RPMI8226 (cell line): Measurements from ENCODE around the gene MAGI1.
A peak's percentile ranks its signal among the peaks of the same experiment; 100 is the strongest.
"Not testable (repeated sequence)": the region's sequence is repeated elsewhere in the genome, so short reads cannot be mapped to it uniquely, and the experiment has no call there.

Experiments
- DNase-seq: peaks from one replicate; pipeline ENCODE4 v3.0.0-alpha.2; 2015

Gene MAGI1

DNA sequence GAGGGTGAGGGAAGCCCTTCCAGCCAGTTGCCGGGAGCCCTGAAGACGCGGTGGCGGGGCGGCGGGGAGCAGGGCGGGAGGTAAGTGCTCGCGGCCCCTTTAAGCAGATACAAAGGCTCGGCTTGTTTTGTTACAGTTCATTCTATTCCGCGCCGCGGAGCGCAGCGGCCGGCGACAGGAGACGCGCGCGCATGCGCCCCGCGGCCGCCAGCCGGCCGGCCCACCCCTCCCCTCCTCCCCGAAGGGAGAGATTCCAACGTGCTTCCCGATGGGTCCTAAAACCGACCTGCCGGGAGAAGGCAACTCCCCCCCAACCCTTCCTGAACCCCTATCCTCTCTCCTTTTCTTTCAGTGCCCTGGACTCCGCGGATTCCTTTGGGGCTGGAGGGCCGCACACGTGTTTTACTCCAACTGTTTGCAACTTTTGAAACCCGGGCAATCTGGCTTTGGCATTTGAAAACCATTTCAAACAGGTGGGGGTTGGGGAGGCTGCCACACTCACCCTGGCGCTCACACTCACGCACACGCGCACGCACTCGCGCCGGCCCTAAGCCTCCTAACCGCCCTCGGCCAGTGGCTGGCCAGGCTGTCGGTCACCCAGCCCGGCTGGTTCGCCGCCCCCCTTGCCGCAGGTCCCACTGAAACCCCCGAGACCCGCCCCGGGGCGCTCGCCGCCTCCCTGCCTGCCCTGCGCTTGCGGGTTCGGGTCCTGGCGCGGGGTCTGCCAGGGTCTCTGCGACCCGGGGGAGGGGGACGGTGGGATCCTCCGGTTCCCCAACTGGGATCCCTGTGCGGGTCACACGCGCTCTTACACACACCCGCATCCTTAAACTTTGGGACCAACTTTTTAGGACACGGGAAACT, at the start of gene MAGI1:
Gene MAGI1 (minus strand): TSS at position 193 of the 864 bp plus-strand sequence. CDS start 610 bp downstream, outside the sequence.
- peak; percentile 91 for DNase-seq

DNA sequence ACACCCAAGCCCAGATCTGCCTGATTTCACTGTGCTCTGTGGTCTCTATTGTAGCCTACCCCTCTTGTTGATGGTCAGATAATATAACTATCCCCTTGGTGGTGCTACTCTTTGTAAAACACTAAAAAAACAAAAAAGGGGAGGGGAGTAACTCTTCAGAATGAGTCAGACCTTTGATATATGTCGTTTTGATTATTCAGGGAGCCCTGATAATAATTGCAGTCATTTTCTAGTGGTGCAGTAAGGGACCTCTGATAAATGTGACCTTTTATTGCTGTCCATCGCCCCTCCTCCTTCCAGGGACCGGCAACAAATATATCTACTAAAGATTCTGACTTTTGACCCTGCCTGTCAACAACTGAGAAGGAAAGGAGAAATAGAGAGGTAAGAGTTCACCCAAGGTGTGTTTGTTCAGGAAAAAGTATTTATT, 45.1 kb upstream of the MAGI1 start:
- no peak for DNase-seq

DNA sequence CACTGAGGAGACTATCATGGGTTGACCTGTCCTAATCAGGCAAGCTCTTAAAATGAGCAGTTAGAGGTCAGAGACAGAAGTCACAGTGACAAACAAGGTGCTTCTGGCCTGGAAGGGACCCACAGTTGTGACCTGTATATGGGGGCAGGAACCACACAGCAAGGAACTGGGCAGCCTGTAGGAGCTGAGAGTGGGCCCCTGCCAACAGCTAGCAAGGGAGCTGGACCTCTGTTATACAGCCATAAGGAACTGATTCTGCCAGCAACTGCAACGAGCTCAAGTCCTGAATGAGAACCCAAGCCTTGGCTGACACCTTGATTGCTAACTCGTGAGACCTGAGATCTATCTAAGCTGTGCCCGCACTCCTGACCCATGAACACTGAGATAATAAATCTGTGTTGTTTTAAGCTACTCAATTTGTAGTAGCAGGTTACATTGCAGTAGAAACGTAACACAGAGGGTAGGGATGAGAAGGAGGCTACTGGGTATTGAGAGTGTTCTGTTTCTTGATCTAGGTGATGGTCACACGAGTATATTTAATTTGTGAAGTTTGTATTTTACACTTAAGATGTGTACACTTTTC, 44.5 kb upstream of the MAGI1 start:
- no peak for DNase-seq

DNA sequence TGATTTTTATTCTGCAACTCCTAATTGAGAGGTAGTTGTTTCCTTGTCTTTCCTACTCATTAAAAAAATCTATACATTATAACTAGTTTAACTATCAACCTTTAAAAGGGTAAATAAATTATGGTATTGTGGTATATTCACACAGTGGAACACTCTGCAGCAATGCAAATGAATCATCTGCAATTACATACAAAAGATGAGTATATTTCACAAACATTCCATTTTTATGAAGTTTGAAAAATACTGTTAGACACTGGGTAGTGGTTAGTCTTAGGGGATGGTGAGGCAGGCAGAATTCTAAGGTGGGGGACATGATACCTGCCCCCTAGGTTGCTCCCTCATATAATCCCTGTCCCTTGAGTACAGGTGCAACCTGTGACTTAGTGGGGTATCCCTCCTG, 44.0 kb upstream of the MAGI1 start:
- DNase-seq, result no peak

DNA sequence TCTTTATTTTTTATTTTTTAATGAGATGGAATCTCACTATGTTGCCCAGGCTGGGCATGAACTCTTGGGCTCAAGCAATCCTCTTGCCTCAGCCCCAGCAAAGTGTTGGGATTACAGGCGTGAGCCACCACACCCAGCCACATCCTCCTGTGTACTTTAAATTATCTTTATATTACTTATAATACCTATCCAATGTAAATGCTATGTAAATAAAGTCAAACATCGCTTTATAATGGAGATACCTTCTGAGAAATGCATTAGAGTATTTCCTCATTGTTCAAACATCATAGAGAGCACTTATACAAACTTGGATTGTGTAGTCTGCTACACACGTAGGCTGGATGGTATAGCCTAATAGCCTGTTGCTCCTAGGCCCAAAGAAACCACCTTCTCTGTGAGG, 41.4 kb upstream of the MAGI1 start:
- no peak for DNase-seq

DNA sequence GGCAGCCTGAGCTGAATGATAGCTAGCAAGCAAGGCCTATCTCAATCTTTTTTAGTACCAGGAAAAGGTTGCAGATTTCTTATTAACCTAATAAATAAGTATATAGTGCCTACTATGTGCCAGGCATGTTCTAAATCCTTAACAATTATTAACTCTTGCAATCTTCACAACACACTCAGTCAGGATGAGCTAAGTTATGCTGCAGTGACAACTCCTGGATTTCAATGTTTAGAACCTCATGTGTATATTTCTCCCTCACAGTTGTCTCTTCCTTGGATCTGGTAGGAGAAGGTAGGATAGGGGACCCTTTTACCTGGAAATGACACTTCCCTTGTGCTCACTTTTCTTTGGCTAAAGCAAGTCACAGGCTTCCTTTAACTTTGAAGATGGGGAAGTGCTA, 39.3 kb upstream of the MAGI1 start:
- DNase-seq, result no peak

DNA sequence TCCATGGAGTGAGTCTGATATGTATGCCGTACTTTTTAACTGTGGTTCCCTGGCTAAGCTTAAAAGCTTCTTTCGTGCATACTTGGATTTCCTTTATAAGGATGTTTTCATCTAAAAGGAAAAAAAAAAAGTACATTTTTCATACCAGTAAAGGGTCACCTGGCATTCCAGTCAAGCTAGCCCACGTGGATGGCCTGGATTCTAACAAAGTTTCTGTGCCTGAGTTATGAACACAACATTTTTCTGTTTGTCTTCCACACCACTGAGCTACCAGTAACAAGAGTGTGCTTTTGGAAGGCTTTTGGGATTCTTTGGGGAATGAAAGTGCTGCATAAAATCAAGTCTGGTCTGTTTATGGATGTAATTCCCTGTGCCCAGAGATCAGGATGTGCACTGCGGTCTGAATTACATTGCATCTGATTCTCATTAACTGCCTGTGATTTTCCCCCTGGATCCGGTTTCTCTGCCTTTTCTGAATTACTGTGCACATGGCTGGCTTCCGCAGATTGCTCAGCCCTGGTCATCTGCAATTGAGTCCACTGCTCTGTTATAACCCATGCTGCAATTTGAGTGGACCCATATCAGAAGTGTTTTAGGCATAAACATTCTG, 38.2 kb upstream of the MAGI1 start:
- no peak for DNase-seq

DNA sequence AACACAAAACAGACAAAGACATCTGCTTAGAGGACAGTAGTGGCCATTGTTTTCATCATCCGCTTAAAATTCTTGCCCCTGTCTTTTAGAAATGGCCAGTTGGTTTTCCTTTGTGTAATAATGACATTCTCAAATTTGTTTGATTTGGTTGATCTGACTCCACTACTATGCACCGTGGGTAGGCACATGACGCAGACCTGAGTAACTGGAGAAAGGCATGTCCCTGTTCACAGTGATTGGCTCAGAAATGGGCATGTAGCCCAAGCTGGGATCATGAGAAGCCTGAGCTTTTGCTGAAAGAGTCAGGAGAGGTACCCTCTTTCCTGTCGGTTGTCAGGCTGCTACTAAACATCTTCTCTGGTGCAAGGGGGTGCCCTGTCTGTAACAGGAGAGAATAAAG, 36.6 kb upstream of the MAGI1 start:
- DNase-seq, result no peak

DNA sequence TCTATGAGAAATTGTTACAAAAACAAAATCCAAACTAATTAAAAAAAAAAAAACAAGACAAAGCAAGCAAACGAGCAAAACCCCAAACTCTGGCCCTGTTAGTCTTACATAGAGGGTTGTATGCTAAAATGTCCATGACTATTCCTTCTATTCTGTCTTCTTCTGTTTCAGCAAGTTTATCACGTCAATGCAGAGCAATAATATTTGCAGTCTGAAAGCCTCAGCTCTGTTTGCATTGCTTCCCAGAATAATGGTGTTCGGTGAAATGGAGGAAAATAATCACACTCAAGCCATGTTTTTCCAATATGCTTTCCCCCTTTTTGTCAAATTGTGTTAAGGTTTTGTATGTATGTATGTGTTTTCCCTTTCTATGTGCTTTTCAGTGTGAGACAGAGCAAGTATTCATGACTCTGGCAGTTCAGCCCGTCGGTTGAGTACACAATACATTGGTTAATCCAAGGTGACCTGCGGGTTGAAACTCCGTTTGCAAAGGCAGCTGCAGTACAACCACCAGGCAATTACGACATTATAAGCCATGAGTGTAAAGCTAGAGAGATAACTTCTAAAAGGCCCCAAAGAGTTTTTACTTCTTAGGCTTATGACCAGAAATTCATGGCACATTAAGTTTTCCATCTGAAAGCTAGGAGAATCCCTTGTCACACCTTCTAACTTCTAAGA, 34.9 kb upstream of the MAGI1 start:
- DNase-seq, result no peak

DNA sequence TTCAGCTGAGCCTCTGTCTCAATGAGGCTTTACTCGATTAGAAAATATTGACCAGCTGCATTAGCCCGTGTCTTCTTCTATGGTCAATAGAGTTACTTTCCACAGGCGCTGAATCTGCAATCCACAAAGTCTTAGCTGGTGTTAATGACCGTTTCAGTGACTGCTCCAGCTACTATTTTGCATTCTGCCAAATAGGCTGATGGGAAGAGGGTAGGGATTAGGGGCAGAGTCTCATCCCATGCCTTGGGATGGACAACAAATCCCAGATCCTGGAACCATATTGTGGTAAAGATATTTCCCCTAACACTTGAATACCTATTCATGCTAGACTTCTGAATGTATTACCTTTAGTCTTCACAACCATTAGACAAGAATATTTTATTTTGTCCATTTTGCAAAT, 29.5 kb upstream of the MAGI1 start:
- no peak for DNase-seq

DNA sequence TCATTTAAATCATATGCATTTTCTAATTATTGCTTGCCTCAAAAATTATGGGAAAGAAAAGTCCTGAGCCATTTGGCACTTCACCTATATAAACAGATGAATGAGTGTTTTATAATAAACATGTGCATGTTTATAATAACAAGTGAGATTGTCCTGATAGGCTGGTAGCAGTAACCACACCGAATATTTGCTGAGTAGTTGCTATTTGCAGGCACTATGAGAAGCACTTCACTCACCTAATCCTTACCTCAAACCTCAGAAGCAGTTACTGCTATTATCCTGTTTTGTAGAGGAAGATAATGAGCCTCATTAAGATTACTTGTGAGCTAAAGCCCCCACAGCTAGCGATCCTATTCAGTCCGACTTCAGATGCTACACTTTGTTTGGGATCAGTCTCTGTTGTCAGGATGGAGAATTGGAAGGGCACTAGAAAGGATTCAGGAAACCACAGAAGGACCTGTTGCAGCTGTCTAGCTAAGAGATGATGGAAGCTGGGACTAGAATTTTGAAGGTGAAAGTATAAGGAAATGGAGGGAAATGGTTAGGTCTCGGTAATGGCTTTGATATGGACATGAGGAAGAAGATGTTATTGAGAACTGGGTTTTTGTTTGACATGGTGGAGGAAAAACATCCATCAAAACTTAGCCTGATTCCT, 28.4 kb upstream of the MAGI1 start:
- no peak for DNase-seq

DNA sequence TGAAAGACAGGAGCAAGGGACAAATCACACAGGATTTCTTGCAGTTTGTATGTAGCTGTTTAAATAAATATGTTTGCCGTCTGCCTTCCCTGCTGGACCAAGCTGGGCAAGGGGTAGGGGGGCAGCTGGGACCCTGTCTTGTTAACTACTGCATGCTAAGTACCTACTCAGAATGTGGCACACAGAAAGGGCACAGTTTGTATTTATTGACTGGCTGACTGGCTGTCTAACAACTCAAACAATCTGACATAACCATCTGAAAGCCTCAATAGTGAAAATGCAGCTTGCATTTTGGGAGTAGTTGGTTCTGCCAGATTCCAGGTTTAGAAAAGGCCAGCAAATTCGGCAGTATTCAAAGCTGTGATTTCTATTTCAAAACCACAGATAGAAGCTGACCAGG, 16.6 kb upstream of the MAGI1 start:
- no peak for DNase-seq

DNA sequence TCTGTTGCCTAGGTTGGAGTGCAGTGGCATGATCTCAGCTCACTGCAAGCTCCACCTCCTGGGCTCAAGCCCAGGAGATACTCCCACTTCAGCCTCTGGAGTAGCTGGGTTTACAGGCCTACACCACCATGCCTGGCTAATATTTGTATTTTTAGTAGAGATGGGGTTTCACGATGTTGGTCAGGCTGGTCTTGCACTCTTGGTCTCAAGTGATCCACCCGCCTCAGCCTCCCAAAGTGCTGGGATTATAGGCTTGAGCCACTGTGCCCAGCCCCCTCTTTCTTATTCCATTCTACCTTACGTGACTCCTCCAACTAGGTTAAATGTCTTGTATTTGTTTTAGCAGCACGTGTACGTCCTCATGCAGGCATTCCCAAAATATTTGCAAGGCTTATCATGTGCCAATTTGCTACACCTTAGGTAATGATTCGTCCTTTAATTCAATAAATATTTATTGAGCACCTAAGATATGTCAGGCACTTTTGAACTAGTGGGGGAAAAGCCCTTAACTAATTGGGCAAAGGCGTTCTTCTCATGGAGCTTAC, 14.9 kb upstream of the MAGI1 start:
- no peak for DNase-seq

DNA sequence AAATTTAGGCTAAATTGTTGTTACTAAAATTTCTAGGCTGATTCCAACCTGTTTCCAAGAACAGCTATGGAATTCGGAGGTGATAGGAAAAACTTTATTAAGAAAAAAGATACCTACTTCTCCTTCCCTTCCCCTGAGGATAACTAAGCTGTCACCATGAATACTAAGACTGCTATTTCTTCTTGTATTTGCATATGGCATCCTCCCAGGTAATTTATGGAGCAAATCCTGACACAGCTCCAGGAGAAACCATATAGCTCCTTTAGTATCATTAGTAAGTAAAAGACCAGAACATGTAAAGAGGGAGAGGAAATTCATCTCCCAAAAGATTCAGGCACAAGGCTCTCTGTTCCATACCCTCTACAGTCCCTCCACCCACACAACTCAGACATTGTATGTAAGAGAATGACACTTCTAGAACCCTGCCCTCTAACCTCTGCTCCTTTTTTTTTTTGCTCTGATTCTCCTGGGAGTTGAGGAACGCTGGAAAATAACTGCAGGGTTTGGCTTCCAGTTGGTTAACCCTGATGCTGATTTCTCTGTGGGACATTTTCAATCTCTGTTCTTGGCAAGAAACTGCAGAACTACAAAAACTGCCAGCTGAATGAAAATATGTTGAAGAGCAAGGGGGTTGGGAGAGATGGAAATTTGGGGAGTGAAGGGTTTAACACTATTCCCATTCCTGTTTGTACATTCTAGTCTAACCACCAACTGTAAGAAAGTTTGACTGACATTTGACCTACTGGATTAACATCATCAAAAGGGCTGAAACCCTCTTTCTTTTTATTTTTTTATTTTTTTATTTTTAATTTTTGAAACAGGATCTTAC, 14.2 kb upstream of the MAGI1 start:
- DNase-seq, result no peak

DNA sequence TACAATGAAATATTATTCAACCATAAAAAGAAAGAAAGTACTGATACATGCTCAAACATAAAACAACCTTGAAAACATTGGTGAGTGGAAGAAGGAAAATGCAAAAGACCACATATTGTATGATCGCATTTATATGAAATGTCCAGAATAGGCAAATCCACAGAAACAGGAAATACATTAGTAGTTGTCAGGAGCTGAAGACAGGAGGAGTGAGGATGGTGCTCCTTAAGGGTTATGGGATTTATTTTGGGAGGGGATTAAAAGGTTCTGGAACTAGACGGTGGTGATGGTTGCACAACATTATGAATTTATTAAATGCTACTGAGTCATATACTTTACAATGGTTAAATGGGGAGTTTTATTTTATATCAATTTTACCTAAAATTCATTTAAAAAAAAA, 12.1 kb upstream of the MAGI1 start:
- DNase-seq, result no peak

DNA sequence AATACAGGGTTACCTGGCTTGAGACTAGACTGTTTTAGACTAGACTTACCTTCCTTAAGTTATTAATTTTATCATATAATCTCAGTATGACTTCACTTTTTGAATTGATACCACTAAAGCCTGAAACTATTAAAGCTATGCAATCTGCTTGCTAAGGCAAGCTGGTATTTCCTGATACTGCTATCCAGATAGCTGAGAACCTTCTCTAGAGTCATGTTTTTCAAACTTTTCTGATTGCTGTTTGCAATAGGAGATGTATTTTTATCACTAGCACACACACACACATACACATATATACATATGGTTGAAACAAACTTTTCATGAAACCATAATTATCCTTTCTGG, 9.3 kb upstream of the MAGI1 start:
- no peak for DNase-seq

DNA sequence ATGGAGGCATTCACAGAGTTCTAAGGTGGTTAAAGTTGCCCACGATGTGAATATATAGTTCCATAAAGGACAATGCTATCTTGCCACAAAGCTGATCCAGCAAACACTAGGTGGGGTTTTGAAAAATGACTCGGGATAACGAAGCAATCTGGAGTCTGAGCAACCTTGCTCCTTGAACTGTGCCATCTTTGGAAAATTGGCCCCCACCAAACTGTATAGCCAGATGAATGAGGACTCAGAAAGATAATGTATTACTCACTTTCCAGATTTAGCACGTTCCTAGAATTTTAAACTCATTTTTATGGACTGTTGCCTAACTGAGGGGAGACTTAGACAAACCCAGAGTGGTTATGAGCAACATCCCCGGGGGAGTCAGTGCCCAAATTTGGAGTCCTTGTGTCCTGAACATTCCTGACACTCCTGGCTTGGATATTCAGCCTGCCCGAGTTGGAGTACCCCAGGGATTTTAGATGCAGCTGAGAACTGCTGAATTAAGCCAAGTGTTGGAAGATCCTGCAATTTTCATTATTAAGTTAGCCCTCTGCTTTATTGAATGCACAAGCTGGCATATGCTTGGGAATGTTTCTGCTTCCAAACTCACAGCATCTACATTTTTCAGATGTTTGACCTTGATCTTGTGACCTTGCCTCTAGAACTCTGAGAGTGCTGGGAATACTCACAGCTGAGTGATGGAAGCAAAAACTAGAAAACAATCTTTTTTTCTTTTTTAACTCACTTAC, 8.8 kb upstream of the MAGI1 start:
- no peak for DNase-seq

DNA sequence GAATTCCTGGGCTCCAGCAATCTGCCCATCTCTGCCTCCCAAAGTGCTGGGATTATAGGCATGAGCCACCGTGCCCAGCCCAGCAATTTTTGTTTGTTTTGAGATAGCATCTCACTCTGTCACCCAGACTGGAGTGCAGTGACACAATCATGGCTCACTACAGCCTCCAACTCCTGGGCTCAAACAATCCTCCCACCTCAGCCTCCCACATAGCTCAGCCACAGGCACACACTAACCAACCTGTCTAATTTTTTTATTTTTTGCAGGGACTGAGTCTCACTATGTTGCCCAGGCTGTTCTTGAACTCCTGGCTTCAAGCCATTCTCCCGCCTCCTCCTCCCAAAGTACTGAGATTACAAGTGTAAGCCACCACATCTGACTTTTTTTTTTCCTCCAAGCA, 7.6 kb upstream of the MAGI1 start:
- not testable (repeated sequence) for DNase-seq

DNA sequence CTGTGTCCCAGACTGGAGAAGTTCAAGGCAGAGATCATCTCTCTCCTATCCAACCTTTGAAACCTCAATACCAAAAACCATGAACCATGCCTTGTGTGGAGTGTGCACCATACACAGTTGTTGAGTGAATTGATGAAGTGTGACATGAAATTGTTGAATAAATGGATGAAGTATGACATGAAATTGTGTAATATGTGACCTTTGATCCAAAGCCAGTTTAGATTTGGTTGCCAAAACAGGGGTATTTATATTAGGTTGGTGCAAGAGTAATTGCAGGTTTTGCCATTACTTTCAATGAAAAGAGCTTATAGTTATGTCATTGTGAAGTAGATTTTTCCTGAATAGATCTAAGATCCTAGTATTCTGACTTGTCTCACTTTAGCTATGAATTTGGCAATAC, 3.1 kb upstream of the MAGI1 start:
- no peak for DNase-seq

DNA sequence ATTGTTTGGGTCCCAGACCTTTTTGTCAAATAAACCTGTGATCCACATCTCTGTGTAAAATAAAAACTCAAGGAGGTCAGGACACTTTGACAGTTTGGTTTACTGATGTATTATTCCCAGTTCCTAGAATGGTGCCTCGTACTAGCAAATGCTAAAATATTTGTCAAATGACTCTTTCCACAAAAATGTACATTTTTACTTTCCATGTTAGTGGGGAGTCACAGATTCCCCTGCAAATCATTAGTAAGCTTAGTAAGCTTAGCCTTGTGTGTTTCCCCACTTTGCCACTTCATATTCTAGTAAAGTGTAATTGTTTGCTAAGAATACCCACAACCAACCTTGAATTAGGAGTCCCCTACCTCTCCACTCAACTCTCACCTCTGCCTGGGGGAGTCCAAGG, 2.4 kb upstream of the MAGI1 start:
- no peak for DNase-seq

DNA sequence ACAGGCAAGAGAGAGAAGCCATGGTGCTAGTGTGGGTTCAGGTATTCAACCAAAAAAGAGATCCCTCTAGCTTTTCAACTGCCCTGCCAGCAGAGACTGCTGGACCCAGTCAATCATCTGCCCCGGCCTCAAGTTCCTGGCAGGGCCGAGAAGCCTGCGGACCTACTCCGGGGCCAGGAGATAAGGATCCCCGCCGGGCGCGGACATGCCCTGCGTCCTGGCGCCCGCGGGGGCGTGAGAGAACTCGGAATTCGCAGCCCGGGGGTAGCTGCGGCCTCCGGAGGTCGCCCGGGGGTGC, 821 bp upstream of the MAGI1 start:
- peak; percentile 34 for DNase-seq

DNA sequence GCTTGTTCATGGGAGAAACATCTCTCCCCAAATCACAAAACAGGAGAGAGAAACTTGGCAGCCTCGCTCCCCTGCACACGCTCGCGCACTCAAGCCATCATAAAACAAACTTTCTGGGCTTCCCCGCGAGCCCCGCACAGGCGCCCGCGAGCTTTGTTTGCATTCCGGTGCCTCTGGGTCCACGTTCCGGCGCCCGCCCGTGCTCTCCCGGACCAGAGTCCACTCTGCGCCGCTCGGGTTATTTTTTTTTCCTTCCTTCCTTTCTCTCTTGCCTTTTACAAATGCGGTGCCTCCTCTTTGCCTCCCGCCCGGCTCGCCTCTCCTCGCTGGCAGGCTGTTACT, 363 bp downstream of the MAGI1 start:
- no peak for DNase-seq
